MCF 10A (cell line): ENCODE results near the gene AK9. TPM values are rescaled to one million over a fixed set of nuclear protein-coding genes. Genes with fewer than 3 reads are reported as not detected.
"Not testable (repeated sequence)": the region's sequence is repeated elsewhere in the genome, so short reads cannot be mapped to it uniquely, and the experiment has no call there.

Source experiments
- BruUV-seq: library from RNA; stranded (reverse); fragments of 400-500 nt; replicated peaks from 2 replicates; lab custom pipeline; 2021; lab: Mats Ljungman, UMichigan
- CTCF ChIA-PET: fragments of 300-600 bp; sonication (Branson Sonifier 250); formaldehyde crosslinking; extraction: SDS; loops from one replicate; lab custom pipeline; 2021; ENCODE audit warnings: antibody characterized with exemption, inconsistent platforms; lab: Yijun Ruan, JAX
- POLR2A ChIA-PET: fragments of 300-600, 350-650 bp; sonication (Branson Sonifier 250); formaldehyde crosslinking; extraction: SDS; loops from one replicate; lab custom pipeline; 2020; ENCODE audit warnings: antibody characterized with exemption, inconsistent platforms; lab: Yijun Ruan, JAX
- DNase-seq: peaks from one replicate; pipeline ENCODE4 v3.0.0-alpha.2; 2018; ENCODE audit not compliant: unreplicated experiment
- H3K27ac Mint-ChIP-seq: one replicate; pipeline ENCODE4 v1.8.0; 2022; ENCODE audit warnings: mild to moderate bottlenecking, low read depth, mixed read lengths; ENCODE audit not compliant: unreplicated experiment
- H3K27me3 Mint-ChIP-seq: one replicate; pipeline ENCODE4 v1.8.0; 2022; ENCODE audit warnings: mixed read lengths; ENCODE audit not compliant: insufficient read depth, unreplicated experiment
- H3K36me3 Mint-ChIP-seq: one replicate; pipeline ENCODE4 v1.8.0; 2022; ENCODE audit warnings: mild to moderate bottlenecking, moderate library complexity, mixed read lengths; ENCODE audit not compliant: insufficient read depth, unreplicated experiment
- H3K4me1 Mint-ChIP-seq: one replicate; pipeline ENCODE4 v1.8.0; 2022; ENCODE audit warnings: mixed read lengths; ENCODE audit not compliant: insufficient read depth, unreplicated experiment
- H3K4me3 Mint-ChIP-seq: one replicate; pipeline ENCODE4 v1.8.0; 2022; ENCODE audit warnings: mild to moderate bottlenecking, moderate library complexity, mixed read lengths; ENCODE audit not compliant: unreplicated experiment
- H3K9me3 Mint-ChIP-seq: one replicate; pipeline ENCODE4 v1.8.0; 2022; ENCODE audit warnings: mixed read lengths; ENCODE audit not compliant: unreplicated experiment
- CTCF ChIP-seq: fragments of 200-600 bp; IDR thresholded peaks from one replicate; pipeline ENCODE4 v1.8.0; 2022; ENCODE audit warnings: antibody characterized with exemption, mild to moderate bottlenecking; ENCODE audit not compliant: unreplicated experiment
- intact Hi-C: fragments of 100-400 bp; cut with micrococcal nuclease; formaldehyde crosslinking; loops from 2 replicates; pipeline ENCODE4 v1.14.1; 2022
- total RNA-seq: library from RNA; stranded (reverse); gene quantifications from 2 replicates; pipeline ENCODE4 v1.2.3, GENCODE V29; 2022

Gene AK9
- total RNA-seq, 1 experiment from 2014 or later: 4.7 TPM

- Mint-ChIP-seq H3K9me3 (peaks cover 15% of the 10 kb centered on the region), H3K36me3 (no peaks in the 10 kb centered on the region), H3K4me3 (no peak overlapping the region), H3K4me1 (no peaks in the 10 kb centered on the region), H3K27ac (no peak overlapping the region), H3K27me3 (no peaks in the 10 kb centered on the region)
- BruUV-seq: no TSS peak
- intact Hi-C loops: no loop called here
- ChIA-PET POLR2A (no interaction called here), CTCF (interaction anchor here (0.8 kb wide), 1 partner anchor 159 kb away, joined by 3 read pairs; no protein-coding TSS in a partner anchor)
- no peak for TF ChIP-seq CTCF
- DNase-seq: no peak
These were observed 84.6 kb downstream of the AK9 start for GRCh38 chr6:109606359-109606758.

DNA sequence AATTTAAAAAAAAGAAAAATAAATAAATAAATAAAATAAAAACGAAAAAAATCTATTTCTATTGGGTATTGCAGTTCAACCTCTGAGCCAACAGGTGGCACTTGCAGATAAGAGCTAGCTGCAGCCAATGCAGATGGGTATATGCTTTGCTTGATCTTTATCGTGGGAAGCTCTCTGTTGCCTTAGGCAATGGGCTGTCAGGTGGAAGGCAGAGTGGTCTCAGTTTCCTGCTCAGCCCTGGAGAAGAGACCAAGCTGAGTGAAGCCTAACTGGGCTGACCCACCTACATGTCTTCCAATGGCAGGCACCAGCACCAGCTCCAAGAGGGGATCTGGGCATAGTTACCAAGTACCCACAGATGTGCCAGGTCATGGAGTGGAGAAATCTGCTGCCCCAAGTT is 95.0 kb downstream of the AK9 start:
- peak; percentile 42 for TF ChIP-seq CTCF
- no peak overlapping the region for H3K27ac Mint-ChIP-seq
- peak; percentile 30 for DNase-seq
- POLR2A ChIA-PET: no interaction called here
- intact Hi-C loops: loop anchor here (1.0 kb wide), 2 partner anchors 95 to 443 kb away; partner anchors contain the start of genes AK9 and FIG4
- H3K27me3 Mint-ChIP-seq: no peaks in the 10 kb centered on the region
- H3K4me3 Mint-ChIP-seq: no peak overlapping the region
- no TSS peak for BruUV-seq
- CTCF ChIA-PET: interaction anchor here (0.5 to 1.4 kb wide), 8 partner anchors 9 to 444 kb away, joined by 3 to 8 read pairs (median 3); partner anchors contain the start of genes AK9 and FIG4
- no peaks in the 10 kb centered on the region for H3K36me3 Mint-ChIP-seq
- H3K4me1 Mint-ChIP-seq: no peaks in the 10 kb centered on the region
- H3K9me3 Mint-ChIP-seq: peaks cover 4% of the 10 kb centered on the region

DNA sequence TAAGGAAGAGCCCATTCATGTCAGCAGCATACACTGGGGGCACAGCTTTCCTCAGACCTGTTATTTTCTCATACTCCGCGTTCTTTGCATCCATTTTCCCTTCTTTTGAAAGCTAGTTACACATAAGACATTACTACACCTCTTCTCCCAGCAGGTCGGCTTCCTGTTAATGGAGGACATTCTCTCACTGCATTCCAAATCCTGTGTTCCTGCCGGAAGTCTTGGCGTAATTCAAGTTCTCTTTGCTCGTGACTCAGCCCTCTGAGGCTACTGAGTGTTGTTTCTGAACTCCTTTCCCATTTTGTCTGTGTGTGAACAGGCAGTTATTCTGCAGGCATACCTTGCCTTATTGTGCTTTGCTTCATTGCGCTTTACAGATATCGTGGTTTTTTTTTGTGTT is 110.5 kb downstream of the AK9 start:
- H3K4me3 Mint-ChIP-seq: no peak overlapping the region
- H3K27ac Mint-ChIP-seq: no peak overlapping the region
- no TSS peak for BruUV-seq
- peaks cover 7% of the 10 kb centered on the region for H3K4me1 Mint-ChIP-seq
- H3K36me3 Mint-ChIP-seq: no peaks in the 10 kb centered on the region
- intact Hi-C loops: no loop called here
- CTCF ChIA-PET: no interaction called here
- TF ChIP-seq CTCF: no peak
- DNase-seq: peak; percentile 60
- H3K9me3 Mint-ChIP-seq: peaks cover 18% of the 10 kb centered on the region
- H3K27me3 Mint-ChIP-seq: peaks cover 10% of the 10 kb centered on the region
- POLR2A ChIA-PET: no interaction called here

DNA sequence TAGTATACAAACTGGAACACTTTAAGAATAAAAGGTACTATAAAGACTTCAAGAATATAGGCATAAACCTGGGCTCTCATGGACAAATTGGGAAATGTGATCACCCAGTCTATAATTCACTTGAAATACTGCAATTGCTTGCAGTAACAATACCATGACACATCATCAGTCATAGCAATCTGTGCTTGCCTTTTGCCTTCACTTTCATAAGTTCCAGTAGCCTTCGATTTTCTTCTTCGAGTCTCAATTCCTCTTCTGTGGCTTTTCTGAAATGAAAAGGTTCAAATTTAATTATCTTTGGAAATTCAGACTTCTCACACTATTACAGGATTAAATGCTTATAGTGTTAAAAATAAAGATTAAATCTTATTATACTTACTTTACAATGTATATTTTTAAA is 111.6 kb downstream of the AK9 start:
- peaks cover 19% of the 10 kb centered on the region for H3K9me3 Mint-ChIP-seq
- CTCF ChIA-PET: no interaction called here
- no peaks in the 10 kb centered on the region for H3K36me3 Mint-ChIP-seq
- TF ChIP-seq CTCF: no peak
- no peak overlapping the region for H3K4me3 Mint-ChIP-seq
- POLR2A ChIA-PET: no interaction called here
- DNase-seq: peak; percentile 8
- BruUV-seq: no TSS peak
- peaks cover 14% of the 10 kb centered on the region for H3K27me3 Mint-ChIP-seq
- peaks cover 7% of the 10 kb centered on the region for H3K4me1 Mint-ChIP-seq
- intact Hi-C loops: no loop called here
- no peak overlapping the region for H3K27ac Mint-ChIP-seq

- intact Hi-C loops, DNase-seq, H3K9me3 Mint-ChIP-seq, H3K4me3 Mint-ChIP-seq, H3K27me3 Mint-ChIP-seq, H3K36me3 Mint-ChIP-seq, H3K4me1 Mint-ChIP-seq, POLR2A ChIA-PET, H3K27ac Mint-ChIP-seq, BruUV-seq: not testable (repeated sequence)
- CTCF ChIA-PET: interaction anchor here (0.6 kb wide), 1 partner anchor 408 kb away, joined by 3 read pairs; no protein-coding TSS in a partner anchor
These were observed 121.1 kb downstream of the AK9 start for GRCh38 chr6:109569901-109570300.
